GM12873 (cell line): ENCODE results near the gene S100G.

Experiments
- TF ChIP-seq, protein P1 (sequence below): IDR thresholded peaks from 2 replicates; pipeline ENCODE4 v1.5.1; 2012; ENCODE audit warnings: low read depth, mild to moderate bottlenecking, moderate library complexity, low read length, control low read depth; ENCODE audit not compliant: insufficient read depth; ENCODE audit errors: missing control alignments

The S100G gene

DNA sequence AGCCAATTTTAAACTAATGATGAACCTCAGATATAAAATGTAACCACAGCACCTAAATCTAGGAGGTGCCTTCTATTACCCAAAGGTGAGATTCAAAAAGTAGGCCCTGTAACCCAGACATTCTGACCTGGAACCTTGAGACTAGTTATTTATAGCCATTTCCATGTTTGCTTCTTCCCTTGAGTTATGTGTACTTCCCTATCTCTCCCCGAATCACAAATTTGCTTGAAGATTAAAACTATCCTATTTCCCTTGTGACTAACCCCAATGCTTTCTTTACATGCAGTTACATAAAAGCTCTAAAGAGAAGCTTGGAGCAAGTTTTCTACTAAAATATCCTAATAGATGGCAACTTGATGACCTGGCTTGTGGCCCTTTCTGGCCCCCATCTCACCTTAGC, 32.6 kb upstream of the S100G start:
- TF ChIP-seq, protein P1, sequence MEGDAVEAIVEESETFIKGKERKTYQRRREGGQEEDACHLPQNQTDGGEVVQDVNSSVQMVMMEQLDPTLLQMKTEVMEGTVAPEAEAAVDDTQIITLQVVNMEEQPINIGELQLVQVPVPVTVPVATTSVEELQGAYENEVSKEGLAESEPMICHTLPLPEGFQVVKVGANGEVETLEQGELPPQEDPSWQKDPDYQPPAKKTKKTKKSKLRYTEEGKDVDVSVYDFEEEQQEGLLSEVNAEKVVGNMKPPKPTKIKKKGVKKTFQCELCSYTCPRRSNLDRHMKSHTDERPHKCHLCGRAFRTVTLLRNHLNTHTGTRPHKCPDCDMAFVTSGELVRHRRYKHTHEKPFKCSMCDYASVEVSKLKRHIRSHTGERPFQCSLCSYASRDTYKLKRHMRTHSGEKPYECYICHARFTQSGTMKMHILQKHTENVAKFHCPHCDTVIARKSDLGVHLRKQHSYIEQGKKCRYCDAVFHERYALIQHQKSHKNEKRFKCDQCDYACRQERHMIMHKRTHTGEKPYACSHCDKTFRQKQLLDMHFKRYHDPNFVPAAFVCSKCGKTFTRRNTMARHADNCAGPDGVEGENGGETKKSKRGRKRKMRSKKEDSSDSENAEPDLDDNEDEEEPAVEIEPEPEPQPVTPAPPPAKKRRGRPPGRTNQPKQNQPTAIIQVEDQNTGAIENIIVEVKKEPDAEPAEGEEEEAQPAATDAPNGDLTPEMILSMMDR, result no peak

DNA sequence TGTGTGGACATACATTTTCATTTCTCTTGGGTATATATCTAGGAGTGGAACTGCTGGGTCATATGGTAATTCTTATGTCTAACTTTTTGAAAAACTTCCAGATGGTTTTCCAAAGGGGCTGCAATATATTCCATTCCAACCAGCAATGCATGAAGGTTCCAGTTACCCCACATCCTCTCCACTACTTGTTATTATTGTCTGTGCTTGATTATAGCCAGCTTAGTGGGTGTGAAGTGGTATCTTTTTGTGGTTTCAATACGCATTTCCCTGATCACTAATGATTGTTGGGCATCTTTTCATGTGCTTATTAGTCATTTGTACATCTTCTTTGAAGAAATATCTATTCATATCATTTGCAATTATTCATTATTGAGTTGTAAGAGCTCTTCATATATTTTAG, 31.5 kb upstream of the S100G start:
- TF ChIP-seq, protein P1, result no peak

DNA sequence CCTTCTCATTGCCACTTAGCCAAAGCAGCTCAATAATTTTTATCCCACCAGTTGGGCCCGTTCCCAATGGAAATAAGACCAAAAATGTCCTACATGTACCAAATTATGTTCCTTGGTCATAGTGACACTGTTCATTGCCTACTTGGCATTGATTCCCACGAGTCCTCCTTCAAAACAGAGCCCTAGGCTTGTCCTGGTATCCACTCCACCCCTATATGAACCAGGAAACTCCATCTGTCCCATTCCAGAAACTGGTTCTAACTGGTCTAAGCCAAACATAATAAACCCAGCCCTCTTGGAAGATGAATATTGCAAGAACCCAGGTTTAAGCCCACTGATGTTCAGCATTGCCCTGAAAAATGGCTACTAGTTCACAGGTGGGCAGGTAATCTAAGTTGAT, 30.9 kb upstream of the S100G start:
- TF ChIP-seq, protein P1, result no peak

DNA sequence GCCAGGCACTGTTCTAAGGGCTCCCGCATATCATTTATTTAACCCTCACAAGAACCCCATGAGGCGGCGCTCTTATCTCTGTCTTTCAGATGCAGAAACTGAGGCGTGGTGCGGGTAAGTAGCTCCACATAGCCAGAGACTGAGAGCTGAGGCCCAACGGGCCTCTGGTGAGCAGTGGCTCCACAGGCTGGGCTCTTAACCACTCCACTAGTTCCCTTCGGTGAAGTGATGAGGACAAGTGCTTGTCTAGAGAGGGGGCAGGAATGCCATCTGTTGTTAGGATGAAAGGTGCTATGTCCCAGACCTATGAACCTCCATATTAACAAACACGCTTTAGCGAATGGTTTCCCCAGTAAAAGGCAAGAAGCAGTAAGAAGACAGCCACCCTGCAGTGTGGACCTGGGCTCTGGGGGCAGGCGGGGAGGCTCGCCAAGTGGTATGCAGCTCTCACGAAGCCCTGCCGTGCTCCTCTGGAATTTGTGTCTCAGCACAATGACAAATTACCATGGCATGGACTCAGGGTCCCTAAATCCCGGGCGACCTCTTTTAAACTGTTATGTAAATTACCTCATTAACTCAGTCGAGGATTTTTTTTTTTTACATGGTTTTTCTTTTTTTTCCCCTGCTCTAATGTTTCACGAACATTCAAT, 20.9 kb upstream of the S100G start:
- TF ChIP-seq, protein P1, result no peak

DNA sequence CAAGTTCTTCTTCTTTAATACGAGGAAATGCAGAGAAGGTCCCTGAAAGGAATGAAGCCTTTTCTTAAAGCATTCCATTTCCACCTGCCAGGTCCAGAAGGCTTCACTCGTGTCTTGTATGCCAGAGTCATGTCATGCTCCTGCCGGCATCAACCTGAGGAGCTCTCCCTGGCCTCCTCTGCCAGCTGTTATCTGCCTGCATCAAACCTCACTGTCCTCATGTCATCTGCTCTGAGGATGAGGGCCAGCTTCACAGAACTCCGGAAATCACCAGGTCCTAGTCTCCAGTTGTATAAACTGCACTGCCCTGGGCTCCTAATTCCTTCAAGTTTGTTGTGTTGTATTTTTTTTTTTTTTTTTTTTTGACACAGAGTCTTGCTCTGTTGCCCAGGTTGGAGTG, 20.0 kb upstream of the S100G start:
- TF ChIP-seq, protein P1, result no peak

DNA sequence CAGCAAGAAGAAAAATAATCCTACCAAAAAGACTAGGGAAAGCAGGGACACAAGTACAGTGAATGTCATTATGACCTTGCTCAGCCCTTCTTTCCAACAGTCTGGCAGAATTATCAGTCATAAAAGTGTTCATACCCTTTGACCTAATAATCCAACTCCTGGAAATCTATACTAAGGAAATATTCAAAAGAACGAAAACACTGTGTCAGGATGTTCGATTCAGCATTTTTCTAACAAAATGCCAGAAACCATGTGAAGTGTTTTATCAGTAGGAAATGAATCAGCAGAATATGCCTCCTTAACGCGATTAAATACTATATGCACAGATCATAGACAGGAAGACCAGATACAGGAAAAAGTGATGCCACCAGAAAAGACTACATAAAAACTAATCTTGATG, 16.2 kb upstream of the S100G start:
- TF ChIP-seq, protein P1, result no peak

DNA sequence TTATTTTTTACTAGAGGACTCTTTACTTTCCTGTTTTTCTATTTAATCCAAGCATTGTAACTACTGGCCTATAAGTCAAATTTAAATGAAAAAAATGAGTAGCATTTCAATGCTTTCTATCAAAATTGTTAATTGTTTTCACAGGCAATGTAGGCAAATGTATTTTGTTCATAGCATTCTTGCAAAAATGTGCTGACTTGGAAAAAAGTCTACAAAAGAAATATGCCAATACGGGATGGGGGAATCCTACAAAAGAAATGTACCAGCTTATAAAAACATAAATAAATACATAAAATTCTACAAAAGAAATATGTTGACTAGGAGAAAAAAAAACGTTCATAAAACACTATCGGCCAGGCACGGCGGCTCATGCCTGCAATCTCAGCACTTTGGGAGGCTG, 14.9 kb upstream of the S100G start:
- TF ChIP-seq, protein P1, result no peak
